HG03520 (cell line): ENCODE measurements around the gene ARHGDIB.

ENCODE experiments used
- ATAC-seq: cut with Tn5 transposase; IDR thresholded peaks from one replicate; pipeline ENCODE4 v1.9.1; 2021; ENCODE audit warnings: mild to moderate bottlenecking, moderate library complexity; ENCODE audit not compliant: unreplicated experiment

Gene ARHGDIB

GRCh38 chr12:14961466-14962152 lies at the start of gene ARHGDIB:
ARHGDIB (minus strand) TSS chr12:14961601; CDS start chr12:14950712, 10,889 bp downstream.
- peak; percentile 67 for ATAC-seq

DNA sequence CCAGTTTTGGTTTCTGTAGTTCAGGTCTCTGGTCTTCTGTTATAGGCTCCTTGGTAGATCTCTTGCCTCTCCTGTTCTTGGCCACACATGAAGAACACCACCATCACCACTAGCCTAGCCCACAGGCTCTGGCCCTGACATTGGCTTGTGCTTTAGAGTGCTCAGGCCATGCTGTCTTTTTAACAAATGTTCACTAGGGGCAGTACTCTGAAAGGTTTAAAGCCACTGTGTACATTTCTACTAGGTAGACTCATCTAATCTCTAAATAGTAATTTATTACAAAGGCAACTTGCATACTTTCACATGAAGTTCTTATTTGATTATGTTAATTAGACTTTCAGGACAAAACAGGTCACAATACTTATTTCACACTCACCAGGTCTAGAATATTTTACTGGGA lies 49.8 kb upstream of the ARHGDIB start:
- ATAC-seq = no peak

DNA sequence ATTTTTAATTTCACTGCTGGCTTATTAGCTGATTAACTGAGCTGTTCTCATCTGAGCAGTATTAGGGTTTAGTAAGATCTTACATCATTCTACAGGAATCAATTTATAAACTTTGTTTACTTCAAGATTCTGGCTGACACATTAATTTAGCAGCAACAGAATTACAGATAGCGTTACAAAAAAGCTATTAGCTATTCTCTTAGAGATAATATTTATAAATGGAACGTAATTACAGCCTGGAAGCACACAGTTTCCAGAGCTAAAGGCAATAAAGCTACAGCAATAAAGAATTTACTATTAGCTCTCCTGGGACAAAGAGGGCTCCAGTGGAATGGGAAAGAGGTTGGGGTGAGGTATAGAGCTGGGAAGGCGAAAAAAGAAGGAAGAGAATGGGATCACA lies 46.1 kb upstream of the ARHGDIB start:
- ATAC-seq = no peak

GRCh38 chr12:15005064-15005463 lies 43.7 kb upstream of the ARHGDIB start:
- no peak for ATAC-seq

DNA sequence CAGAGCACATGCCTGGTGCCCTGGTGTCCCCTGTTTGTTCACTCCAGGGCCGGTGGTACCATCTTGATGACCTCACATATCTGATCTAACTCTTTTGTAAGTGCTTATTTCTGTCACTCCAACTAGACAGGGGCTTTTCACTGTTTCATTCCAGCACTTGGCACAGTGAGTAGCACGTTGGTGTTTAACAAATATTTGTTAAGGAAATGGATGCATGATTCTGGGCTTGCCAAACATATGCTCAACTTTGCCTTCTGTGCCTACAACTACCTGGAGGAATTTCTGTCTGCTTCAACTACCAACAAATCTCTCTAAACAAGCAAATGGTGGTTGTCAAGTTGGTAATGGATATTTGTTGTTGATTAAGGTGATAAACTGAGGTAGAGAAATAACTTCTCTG lies 43.0 kb upstream of the ARHGDIB start:
- no peak for ATAC-seq

DNA sequence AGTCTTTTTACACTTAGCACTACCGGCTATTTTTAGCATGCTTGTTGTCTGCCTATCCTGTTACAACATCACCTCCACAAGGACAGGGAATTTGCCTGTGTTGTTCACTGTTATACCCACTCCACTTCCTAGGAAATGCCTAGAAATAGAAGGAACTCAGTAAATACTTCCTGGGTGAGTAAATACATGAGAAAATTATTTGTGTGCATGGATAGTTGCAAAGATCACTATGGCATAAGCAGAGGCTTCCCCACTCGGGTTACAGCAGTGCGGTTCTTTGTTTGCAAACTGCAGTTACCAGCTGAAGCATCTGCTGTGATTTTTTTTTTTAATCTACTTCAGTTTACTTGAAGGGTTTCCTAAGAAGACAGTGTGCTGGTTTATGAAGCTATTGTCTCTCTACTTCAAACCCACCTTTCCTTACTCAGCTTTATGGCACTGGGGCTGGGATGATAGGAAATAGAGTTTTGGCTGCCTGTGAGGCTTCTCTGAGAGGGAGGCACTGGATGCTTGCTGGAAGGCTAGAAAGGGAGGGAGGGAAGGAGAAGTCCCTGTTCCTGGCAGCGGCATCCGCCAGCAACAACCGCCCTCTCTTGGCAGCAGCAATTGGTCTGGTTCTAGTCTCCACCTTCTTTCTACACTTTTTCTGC lies 40.5 kb upstream of the ARHGDIB start:
- ATAC-seq = no peak

DNA sequence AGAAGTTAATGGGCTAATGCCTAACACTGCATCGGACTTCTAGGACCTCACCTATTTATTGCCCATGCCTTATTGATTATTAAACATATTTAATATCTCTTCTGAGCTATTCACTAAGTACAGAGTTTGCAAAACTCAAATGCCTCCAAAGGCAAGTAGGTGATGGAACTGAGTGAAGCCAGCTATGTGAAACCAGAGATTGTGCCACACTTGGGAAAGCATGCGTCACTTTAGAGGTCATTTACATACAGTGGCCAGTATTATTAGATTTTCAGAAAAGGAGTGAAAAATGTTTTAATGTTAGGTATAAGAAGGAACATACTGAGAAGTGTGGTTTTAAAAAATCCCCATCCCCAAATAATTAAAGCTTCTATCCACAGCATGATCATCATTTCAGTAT lies 39.2 kb upstream of the ARHGDIB start:
- ATAC-seq = no peak

DNA sequence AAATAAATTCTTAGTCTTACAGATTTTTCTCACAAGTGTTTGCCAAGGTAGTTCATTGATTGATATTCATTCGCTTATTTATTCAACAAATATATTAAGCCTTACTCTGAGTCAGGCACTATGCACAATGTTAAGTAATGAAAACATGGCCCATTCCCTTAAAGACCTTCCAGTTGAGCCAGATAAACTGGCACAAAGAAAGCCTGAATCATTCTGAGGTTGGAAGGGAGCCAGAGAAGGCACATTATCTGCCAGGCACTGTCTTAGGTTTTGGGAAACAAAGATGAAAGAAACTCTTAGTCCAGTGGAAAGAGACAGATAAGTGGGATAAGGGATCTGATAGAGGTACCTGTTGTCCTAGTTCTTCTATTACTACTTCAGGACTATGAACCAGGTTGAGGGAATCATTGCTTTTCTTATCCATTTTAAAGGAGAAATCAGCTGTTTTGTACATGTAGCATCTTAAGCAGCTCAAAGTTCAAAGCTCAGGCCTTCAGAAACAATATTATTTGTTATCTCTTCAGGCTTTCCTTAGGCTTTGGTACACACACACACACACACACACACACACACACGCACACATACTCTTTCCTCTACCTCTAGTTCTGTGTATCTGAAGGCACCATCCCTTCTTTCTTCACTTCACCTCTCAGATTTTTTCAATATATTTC lies 38.4 kb upstream of the ARHGDIB start:
- no peak for ATAC-seq

GRCh38 chr12:14999021-14999694 lies 37.8 kb upstream of the ARHGDIB start:
- ATAC-seq = no peak

DNA sequence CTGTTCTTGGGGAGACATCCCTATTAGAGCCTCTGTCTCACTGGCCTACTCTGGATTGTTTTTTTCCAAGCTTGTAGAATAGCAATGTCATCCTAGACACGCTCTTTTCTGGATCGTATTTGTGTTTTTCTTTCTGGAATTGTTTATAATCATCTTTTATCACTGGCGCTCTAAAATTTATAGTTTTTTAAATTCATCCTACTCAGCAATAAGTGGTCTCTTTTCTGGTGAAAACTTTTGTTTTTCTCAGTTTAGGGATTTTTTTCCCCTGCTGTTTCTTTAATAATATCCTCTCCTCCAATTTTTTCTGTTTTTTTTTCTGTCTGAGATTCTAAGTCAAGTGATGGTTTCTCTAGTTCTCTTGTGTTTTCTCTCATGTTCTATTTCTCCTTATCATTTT lies 36.6 kb upstream of the ARHGDIB start:
- no peak for ATAC-seq

GRCh38 chr12:14995583-14996425 lies 34.4 kb upstream of the ARHGDIB start:
- no peak for ATAC-seq

- no peak for ATAC-seq
These were observed 33.2 kb upstream of the ARHGDIB start for GRCh38 chr12:14994610-14995009.

DNA sequence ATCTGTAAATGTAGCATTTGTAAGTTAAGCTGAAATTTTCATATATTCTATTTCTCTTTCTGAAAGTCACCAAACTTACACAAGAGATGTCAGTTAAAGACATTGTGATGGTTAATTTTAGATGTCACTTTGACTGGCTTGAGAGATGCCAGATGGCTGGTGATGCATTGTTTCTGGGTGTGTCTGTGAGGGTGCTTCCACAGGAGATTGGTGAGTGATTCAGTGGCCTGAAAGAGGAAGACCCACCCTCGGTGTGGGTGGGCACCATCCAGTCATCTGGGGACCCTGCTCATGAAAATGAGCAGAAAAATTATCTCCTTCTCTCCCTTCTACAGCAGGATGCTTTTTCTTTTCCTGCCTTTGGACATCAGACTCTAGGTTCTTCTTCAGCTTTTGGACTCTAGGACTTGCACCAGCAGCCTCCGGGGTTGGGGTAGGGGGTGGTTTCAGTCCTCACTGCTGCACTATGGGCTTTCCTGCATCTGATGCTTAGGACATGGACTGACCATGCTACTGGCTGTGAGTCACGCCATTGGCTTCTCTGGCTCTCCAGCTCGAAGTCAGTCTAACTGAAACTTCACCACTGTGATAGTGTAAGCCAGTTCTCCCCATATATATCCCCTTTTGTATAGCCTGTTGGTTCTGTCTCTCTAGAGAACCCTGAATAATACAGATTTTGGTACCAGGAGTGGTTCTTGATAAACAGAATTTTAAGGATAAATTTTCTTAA lies 32.3 kb upstream of the ARHGDIB start:
- ATAC-seq = no peak

DNA sequence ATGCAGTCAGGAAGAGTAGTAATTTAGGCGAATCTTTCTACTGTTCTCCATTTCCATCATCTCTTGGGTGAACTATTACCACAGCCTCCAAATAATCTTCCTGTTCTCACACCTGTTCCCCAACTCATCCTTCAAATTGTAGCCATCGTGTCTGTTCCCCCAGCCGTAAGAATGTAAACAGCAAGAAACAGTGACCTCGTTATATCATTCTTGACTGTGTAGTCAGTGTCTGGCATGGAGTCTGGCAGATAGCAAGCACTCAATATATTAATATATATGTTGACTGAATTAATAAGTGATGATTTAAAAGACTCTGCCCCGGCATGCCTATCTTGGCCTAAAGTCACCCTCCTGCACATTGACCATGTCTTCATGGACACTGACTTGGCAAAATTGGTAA lies 31.7 kb upstream of the ARHGDIB start:
- no peak for ATAC-seq

DNA sequence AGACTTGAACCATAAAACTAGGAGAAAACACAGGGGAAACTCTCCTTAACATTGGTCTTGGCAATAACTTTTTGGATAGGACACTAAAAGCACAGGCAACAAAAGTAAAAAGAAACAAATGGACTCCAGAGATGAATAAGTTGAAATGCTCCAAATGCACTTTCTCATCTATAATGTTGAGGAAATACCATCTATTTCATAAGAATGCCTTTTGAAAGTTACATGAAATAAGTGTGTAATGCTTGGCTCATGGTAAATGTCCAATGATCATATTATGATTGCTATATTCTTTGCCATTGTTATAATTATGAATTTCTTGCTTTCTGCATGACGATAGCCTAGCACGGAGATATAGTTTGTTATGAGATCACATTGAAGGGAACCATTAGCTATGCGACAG lies 31.3 kb upstream of the ARHGDIB start:
- no peak for ATAC-seq

GRCh38 chr12:14991069-14991468 lies 29.7 kb upstream of the ARHGDIB start:
- ATAC-seq = no peak

- peak; percentile 41 for ATAC-seq
These were observed 28.4 kb upstream of the ARHGDIB start for GRCh38 chr12:14989790-14990189.

- ATAC-seq = no peak
These were observed 26.6 kb upstream of the ARHGDIB start for GRCh38 chr12:14988035-14988434.

DNA sequence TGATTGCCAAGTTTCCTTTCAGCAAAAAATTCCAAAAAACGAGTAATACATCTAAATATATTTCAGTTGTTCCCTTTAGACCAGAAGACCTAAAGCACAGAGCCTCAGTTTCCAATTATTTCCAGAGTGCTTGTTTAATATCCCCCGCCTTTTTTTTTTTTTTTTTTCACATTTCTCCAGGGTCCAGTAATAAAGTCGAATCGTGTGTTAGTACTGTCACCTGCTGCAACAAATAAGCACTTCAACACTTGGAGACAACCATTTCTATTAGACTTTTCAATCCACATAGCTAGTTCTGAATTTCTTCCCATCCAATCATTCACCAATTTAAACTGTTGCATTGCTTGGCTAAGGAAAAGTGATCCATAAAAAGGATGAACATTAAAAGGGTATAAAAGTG lies 25.0 kb upstream of the ARHGDIB start:
- no peak for ATAC-seq

DNA sequence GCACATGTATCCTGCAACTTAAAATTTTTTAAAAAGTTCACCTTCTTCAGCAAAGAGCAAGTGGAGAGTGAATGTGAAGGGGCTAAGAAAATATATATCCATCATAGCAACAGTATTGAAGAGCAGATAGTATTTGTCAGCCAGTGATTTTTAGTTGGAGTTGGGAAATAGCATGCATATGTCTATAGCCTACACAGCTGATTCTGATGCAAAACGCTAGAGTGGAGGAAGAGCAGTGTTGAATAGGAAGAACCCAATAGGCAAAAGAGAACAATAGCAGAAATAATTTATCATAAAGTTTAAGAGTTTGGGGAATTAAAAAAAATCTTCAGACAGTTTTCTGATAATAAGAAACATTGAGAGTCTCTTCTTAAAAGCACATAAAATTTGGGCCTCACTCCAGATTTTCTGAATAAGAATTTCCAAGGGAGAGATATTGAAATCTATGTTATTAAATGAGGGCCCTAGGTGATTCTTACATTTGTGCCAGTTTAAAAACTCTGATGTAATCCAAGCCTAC lies 23.4 kb upstream of the ARHGDIB start:
- no peak for ATAC-seq
